Measurements from ENCODE around the gene SLC22A23.

DNA sequence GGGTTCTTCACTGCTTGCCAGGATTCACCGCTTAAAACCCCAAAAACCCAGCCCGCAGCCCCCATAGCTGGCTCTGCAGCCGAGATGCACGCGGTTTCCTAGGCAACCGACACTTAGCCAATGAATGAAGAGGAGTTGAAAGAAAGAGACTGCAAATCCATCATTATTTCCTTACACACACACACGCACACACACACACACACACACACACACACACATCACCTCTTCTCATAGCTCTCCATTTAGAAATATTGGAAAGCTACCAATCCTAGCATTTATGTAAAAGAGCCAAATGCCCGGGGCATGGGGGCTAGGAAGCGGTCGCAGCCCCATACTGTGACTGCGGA lies 226.0 kb downstream of the SLC22A23 start:
- TF ChIP-seq, protein P1, sequence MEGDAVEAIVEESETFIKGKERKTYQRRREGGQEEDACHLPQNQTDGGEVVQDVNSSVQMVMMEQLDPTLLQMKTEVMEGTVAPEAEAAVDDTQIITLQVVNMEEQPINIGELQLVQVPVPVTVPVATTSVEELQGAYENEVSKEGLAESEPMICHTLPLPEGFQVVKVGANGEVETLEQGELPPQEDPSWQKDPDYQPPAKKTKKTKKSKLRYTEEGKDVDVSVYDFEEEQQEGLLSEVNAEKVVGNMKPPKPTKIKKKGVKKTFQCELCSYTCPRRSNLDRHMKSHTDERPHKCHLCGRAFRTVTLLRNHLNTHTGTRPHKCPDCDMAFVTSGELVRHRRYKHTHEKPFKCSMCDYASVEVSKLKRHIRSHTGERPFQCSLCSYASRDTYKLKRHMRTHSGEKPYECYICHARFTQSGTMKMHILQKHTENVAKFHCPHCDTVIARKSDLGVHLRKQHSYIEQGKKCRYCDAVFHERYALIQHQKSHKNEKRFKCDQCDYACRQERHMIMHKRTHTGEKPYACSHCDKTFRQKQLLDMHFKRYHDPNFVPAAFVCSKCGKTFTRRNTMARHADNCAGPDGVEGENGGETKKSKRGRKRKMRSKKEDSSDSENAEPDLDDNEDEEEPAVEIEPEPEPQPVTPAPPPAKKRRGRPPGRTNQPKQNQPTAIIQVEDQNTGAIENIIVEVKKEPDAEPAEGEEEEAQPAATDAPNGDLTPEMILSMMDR (IDR thresholded peaks at IDR 0.05), result no peak
- no peak for TF ChIP-seq POLR2A (IDR thresholded peaks at IDR 0.05)

Measured in stomach (tissue), 4 donors.